Astrocyte (in vitro differentiated cells and primary cell): ENCODE results near the gene LYZL4.

Experiments used
- EZH2 ChIP-seq: IDR thresholded peaks from 2 replicates; pipeline ENCODE4 v1.6.1; 2012; ENCODE audit warnings: mild to moderate bottlenecking, low read length, inconsistent platforms; ENCODE audit not compliant: insufficient read depth
- TF ChIP-seq, protein P1 (sequence below): IDR thresholded peaks from 2 replicates; pipeline ENCODE4 v1.5.1; 2011; ENCODE audit warnings: low read depth, mild to moderate bottlenecking, inconsistent platforms, low read length, moderate library complexity; ENCODE audit not compliant: insufficient read depth

DNA sequence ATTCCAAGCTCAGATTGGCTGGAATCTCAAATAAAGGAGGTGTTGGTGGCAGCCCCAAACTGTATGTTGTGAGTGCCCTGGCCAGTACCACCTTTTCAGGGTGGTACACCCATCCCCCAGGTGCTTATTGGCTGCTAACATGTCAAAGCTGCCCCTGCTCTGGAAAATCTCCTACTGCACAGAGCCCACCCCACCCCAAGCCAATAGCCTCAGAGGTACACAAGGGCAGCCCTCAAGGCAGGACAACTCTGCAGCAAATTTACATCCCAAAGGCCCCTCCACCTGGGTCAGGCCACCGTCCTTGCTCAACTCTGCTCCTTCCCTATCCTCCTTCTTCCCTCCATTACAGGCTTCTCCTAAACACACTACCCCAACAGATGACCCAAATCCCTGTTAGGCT is 37.1 kb upstream of the LYZL4 start:
- TF ChIP-seq, protein P1, sequence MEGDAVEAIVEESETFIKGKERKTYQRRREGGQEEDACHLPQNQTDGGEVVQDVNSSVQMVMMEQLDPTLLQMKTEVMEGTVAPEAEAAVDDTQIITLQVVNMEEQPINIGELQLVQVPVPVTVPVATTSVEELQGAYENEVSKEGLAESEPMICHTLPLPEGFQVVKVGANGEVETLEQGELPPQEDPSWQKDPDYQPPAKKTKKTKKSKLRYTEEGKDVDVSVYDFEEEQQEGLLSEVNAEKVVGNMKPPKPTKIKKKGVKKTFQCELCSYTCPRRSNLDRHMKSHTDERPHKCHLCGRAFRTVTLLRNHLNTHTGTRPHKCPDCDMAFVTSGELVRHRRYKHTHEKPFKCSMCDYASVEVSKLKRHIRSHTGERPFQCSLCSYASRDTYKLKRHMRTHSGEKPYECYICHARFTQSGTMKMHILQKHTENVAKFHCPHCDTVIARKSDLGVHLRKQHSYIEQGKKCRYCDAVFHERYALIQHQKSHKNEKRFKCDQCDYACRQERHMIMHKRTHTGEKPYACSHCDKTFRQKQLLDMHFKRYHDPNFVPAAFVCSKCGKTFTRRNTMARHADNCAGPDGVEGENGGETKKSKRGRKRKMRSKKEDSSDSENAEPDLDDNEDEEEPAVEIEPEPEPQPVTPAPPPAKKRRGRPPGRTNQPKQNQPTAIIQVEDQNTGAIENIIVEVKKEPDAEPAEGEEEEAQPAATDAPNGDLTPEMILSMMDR: no peak
- TF ChIP-seq EZH2: no peak
